Gastroesophageal sphincter (tissue), 3 donors: ENCODE measurements around the gene UGGT1.

Source experiments
- POLR2A ChIP-seq, 2 donors: fragments of 450-650 bp; IDR thresholded peaks; one replicate each; pipeline ENCODE4 v1.6.1; 2017; ENCODE audit warnings: antibody characterized with exemption in 2 of 2, mild to moderate bottlenecking in 2 of 2, moderate library complexity in 1 of 2
- TF ChIP-seq, protein P1 (sequence below), 4 experiments: fragments of 200-600 bp in 2 of 4; fragments of 450-650 bp in 2 of 4; sonication (generic) in 1 of 4; IDR thresholded peaks; one replicate each; pipeline ENCODE4 v1.5.1; 2017 to 2019; ENCODE audit warnings: antibody characterized with exemption in 4 of 4, mild to moderate bottlenecking in 2 of 4, moderate library complexity in 2 of 4

GRCh38 chr2:128090575-128090944 lies 440 bp upstream of the UGGT1 start:
- no peak for TF ChIP-seq POLR2A (IDR thresholded peaks at IDR 0.05)
- TF ChIP-seq, protein P1, sequence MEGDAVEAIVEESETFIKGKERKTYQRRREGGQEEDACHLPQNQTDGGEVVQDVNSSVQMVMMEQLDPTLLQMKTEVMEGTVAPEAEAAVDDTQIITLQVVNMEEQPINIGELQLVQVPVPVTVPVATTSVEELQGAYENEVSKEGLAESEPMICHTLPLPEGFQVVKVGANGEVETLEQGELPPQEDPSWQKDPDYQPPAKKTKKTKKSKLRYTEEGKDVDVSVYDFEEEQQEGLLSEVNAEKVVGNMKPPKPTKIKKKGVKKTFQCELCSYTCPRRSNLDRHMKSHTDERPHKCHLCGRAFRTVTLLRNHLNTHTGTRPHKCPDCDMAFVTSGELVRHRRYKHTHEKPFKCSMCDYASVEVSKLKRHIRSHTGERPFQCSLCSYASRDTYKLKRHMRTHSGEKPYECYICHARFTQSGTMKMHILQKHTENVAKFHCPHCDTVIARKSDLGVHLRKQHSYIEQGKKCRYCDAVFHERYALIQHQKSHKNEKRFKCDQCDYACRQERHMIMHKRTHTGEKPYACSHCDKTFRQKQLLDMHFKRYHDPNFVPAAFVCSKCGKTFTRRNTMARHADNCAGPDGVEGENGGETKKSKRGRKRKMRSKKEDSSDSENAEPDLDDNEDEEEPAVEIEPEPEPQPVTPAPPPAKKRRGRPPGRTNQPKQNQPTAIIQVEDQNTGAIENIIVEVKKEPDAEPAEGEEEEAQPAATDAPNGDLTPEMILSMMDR (IDR thresholded peaks at IDR 0.05): no peak
